VCaP (cell line): ENCODE results near the gene ANKRD17.
A peak's percentile ranks its signal among the peaks of the same experiment; 100 is the strongest.

Source experiments
- H3K27ac ChIP-seq: fragments of 450-650 bp; 2 replicates; pipeline ENCODE4 v1.5.1; 2017
- CTCF ChIP-seq: fragments of 450-650 bp; conservative IDR thresholded peaks from 2 replicates; pipeline ENCODE4 v1.5.1; 2017; ENCODE audit warnings: mild to moderate bottlenecking, moderate library complexity

The ANKRD17 gene

GRCh38 chr4:73087871-73088270 is 170.7 kb downstream of the ANKRD17 start:
- no peak overlapping the region for H3K27ac ChIP-seq
- no peak for TF ChIP-seq CTCF

GRCh38 chr4:73086095-73086868 is 172.3 kb downstream of the ANKRD17 start:
- no peak overlapping the region for H3K27ac ChIP-seq
- TF ChIP-seq CTCF: no peak

- TF ChIP-seq CTCF: no peak
These were observed 177.8 kb downstream of the ANKRD17 start for GRCh38 chr4:73080789-73081188.

GRCh38 chr4:73075832-73076231 is 182.8 kb downstream of the ANKRD17 start:
- no peak overlapping the region for H3K27ac ChIP-seq
- no peak for TF ChIP-seq CTCF

More at GRCh38 chr4:73080789-73081188, 177.8 kb downstream of the ANKRD17 start:
- H3K27ac ChIP-seq: no peak overlapping the region

- TF ChIP-seq CTCF: no peak
- peak overlapping the region; percentile 94 for H3K27ac ChIP-seq
These were observed 188.6 kb downstream of the ANKRD17 start for GRCh38 chr4:73070074-73070390.

- peak within 1 kb of the TSS; percentile 94 for H3K27ac ChIP-seq
- TF ChIP-seq CTCF: no peak
These were observed 189.1 kb downstream of the ANKRD17 start, which contains the start of gene COX18 for GRCh38 chr4:73069338-73070073. COX18 (minus strand) TSS chr4:73069716; CDS start chr4:73069649, 67 bp downstream.

- TF ChIP-seq CTCF: no peak
- peak overlapping the region; percentile 94 for H3K27ac ChIP-seq
These were observed 189.9 kb downstream of the ANKRD17 start for GRCh38 chr4:73068491-73069337.
